ENCODE data around the gene ABCB8. TPM values are rescaled to one million over a fixed set of nuclear protein-coding genes. Genes with fewer than 3 reads are reported as not detected.

The ABCB8 gene
- total RNA-seq, 1 experiment from 2014 or later: 22.4 TPM

DNA sequence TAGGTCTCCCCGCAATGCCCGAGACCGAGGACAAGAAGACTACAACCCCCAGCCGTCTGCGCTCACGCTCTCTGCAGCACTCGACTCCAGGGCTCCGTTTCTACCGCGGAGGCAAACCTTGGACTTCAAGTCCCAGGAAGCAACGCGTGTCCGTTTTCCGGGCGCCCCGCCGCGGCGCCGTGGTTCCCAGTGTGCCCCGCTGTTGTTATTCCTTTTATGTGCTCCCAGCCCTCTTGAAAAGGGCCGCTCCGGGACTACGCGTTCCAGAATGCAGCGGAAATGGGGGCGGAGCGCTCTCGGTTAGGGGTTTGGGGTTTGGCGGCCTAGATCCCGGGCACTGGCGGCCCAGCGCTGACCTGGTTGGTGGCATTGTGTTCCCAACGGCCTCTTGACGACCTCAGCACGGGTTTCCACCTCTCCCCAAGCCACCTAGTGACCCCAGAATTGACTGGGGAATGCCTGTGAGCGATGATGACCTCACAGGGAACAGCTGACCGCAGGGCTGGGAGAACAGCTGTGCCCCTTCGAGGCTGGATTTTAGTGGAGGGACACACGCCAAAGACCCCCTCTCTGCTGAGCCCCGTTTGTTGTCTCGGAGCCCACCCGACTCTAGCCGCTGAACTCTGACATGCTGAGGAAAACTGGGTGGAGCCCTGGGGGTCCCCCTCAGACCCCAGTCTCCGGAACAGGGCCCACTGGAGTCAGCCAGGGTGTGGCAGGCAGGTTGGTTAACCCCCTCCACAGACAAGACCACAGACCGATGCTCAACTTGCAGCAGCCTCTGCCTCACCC is 29.9 kb downstream of the ABCB8 start:
- Histone ChIP-seq H3K4me3 (peak overlapping the region; percentile 67), H3K9me3 (no peaks in the 10 kb centered on the region), H3K27me3 (no peaks in the 10 kb centered on the region), H3K36me3 (no peaks in the 10 kb centered on the region)
- DNase-seq: peak; percentile 97

DNA sequence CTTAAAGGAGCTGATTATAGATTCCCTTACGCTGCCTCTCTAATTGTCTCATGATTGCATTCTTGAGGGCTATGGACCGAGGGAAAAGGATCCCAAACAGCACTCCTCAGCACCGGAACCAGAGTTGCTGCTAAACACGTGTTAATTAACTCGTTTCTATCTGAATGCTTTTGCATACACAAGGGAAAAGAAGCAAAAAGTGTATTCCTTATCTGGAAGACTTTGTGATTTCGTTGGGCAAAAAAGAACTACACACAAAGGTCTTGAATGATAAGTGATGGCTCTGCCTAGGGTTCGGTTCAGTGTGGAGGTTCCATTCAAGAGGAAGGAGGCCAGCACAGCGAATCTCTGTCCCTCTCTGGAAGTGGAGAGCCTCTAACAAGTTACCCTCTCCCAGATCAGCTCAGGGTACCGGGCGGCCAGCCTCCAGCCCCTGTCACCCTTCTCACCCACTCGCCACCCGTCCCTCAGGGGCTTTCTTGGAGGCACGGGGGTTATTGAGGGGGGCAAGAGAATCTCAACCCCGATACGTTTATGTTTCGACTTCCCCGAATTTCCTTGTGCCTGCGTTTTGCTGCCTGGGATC is 30.6 kb downstream of the ABCB8 start:
- Histone ChIP-seq H3K9me3 (no peaks in the 10 kb centered on the region), H3K36me3 (no peaks in the 10 kb centered on the region), H3K4me3 (peak overlapping the region; percentile 67), H3K27me3 (no peaks in the 10 kb centered on the region)
- no peak for DNase-seq

DNA sequence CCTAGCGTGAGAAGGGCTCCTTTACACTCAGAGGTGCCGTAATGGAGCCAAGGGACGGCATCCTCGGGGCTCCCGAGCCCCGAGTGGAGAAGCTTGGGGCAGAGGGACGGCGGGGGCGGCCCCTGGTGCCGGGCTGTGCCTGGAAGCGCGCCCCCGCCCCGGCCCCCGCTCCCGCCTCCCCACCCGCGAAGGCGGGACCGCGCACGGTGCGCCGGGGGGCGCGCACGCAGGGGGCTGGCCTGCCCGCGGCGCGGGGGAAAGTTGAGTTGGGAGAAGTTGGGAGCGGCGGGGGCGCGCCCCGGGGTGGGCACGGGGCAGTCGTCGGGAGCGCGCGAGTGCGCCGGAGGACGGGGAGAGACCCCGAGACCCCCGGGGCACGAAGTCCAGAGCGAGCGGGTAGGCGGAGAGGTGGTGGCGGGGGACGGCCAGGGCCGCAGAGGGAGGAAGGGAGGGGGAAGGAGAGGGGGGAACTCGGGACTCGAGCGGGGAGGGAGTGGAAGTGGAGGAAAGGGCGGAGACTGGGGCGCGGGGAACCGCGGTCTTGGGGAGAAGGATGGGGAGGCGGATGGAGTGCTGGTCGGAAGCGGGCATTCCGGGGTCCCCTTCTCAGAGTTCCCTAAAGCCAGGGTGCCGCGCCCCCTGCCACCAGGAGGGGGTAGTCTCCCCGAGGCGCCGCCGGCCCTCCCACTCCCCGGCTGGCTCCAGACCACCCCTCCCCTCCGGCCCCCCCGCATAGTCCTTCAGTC is 31.3 kb downstream of the ABCB8 start, which contains the start of gene SLC4A2:
TSS of gene SLC4A2 (plus strand) at position 223 of the 746 bp plus-strand sequence. CDS start 2,399 bp downstream, outside the sequence.
- Histone ChIP-seq H3K36me3 (no peaks in the 10 kb centered on the region), H3K9me3 (no peaks in the 10 kb centered on the region), H3K27me3 (no peaks in the 10 kb centered on the region), H3K4me3 (peak within 1 kb of the TSS; percentile 67)
- peak; percentile 74 for DNase-seq

DNA sequence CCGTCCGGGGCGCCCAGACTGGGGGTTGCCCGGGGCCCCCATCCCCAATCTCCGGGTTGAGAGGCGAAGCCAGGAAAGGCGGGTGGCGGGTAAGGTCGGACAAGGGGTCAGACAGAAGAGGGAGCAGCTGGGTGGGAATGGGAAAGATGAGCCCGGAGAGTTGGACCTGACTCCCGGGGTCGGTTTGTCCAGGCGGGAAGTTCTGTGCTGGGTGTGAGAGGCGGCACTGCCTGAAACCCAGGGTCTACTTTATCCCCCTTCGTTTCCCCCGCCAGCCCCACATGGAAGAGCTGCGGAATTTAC is 31.8 kb downstream of the ABCB8 start:
- DNase-seq: no peak
- no peaks in the 10 kb centered on the region for H3K9me3 ChIP-seq

DNA sequence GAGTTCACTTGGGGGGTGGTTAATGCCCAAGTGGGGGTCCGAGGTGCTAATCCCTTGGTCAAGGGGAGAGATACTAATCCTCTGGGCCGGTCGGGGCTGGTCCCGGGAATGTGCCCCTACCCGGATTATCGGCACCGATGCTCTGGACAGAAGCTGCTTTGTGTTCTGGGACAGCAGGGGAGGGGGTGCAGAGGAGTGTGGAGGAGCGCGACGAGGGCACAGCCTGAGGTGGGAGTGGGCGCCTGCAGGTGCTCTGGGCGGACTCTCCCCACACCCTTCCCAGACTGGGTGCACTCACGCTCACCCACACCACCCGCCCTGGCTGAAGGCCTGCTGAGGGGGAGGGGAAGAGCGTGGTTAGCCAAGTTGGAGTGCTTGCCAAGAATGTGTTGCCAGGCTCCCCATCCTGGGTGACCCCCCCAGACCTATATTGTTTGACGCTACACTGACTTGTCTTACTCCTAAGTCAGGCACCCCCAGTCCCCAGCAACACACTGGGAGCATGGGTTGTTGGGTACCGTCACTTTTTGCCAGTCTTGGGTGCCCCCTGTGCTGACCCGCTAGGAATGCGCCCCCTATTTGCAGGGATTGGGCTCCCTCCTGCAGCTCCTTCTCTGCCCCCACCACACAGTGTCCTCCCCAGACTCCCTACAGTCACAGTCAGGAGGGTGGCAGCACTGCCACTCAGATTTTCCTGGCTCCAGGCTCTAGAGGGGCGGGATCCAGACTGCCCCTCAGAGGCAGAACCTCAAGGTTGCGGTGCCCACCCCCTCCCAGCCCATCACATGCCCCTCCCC is 32.4 kb downstream of the ABCB8 start:
- no peaks in the 10 kb centered on the region for H3K27me3 ChIP-seq
- H3K9me3 ChIP-seq: no peaks in the 10 kb centered on the region
- H3K4me3 ChIP-seq: peak overlapping the region; percentile 67
- peak; percentile 19 for DNase-seq
- no peaks in the 10 kb centered on the region for H3K36me3 ChIP-seq

More for the DNA sequence above, 31.8 kb downstream of the ABCB8 start:
- Histone ChIP-seq H3K4me3 (peak overlapping the region; percentile 67), H3K36me3 (no peaks in the 10 kb centered on the region), H3K27me3 (no peaks in the 10 kb centered on the region)

DNA sequence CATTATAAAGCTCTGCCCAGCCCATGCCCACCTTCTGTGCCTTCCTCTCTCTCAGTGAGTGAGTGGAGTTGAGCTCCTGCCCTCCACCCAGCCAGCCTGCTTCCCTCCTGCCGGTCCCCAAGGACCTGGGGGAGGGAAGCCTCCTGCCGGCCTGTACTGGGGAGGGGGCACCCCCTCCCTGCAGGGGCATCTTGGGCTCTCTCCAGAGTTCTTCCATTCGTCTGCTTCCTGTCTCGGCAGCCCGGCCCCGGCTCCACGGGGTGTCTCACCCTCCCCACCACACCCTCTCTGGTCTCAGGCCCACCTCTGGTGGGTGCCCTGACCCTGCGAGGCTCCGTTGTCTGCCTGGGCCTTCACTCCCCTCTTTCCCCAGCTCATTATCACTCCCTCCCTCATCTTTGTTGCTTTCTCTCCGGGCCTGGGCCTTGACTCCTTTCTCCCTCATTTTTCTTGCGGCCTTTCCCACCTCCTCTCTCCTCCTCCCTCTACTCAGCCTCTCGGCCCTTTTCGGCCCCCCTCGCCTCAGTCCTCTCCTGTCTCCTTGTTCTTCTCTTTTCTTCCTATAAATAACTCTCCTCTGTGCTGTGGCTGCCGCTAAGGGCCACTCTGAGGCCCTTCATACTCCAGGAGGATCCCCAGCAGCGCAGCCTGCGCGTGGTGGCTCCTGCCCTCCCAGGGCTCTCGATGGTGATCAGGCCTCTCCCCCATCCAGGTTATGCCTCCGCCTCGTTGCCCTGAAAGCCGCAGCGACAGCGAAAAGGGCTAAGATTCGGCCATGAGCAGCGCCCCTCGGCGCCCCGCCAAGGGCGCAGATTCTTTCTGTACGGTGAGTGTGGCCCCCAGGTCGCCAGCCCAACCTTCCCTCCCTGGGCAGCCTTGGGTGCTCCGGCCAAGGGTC is 33.2 kb downstream of the ABCB8 start:
- no peak overlapping the region for H3K4me3 ChIP-seq
- no peaks in the 10 kb centered on the region for H3K36me3 ChIP-seq
- no peaks in the 10 kb centered on the region for H3K27me3 ChIP-seq
- no peaks in the 10 kb centered on the region for H3K9me3 ChIP-seq
- DNase-seq: no peak

DNA sequence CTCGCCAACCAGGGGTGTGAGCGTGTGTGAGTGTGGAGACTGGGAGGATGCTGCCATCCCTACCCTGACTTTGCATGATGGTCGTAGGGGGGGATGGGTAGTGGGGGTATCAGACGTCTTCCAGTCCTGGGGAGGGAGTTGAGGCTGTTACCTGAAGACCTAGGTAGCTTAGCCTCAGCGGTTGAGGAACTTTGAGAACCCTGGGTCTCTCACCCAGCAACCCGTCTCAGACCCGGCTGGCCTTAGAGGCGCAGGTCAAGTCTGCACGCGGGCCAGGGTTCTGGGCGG is 33.8 kb downstream of the ABCB8 start:
- Histone ChIP-seq H3K9me3 (no peaks in the 10 kb centered on the region), H3K4me3 (no peak overlapping the region), H3K36me3 (no peaks in the 10 kb centered on the region), H3K27me3 (no peaks in the 10 kb centered on the region)
- no peak for DNase-seq

DNA sequence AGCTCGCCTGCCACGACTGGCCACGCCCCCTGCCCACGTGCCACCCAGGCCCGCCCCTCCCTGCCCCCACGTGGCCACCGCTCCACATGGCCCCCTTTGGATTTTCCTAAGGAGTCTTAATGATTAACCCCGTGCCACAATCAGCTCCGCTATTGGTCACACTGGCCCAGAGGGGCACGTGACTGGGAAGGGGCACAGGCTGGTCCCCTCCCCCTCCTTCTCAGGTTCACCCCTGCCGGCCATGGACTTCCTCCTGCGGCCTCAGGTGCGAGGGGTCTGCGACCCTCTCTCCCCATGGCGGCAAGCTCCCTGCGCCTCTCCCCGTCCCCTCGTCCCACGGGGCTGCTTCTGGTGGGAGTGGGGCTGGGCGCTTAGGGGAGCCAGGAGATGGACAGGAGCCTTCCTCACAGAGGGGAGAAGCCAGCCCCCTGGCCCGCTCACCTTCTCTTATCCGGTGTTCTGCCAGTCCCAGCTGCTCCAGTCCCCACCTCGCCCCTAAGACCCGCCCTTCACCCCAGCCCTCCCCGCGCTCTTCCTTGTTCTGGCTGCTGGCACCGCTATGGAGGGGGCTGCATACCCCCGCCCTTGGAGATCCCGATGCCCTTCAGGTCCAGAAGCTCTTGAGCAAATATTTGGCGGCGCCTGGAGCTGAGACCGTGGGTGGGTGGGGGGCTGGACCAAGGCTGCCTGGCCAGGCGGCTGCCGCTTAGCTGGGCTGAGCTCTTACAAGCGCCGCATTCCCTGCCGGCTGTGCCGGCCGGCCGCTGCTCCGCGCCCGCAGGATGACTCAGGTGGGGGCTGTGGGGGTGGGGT is 34.4 kb downstream of the ABCB8 start:
- Histone ChIP-seq H3K9me3 (no peaks in the 10 kb centered on the region), H3K36me3 (no peaks in the 10 kb centered on the region), H3K27me3 (no peaks in the 10 kb centered on the region), H3K4me3 (no peak overlapping the region)
- DNase-seq: peak; percentile 30

DNA sequence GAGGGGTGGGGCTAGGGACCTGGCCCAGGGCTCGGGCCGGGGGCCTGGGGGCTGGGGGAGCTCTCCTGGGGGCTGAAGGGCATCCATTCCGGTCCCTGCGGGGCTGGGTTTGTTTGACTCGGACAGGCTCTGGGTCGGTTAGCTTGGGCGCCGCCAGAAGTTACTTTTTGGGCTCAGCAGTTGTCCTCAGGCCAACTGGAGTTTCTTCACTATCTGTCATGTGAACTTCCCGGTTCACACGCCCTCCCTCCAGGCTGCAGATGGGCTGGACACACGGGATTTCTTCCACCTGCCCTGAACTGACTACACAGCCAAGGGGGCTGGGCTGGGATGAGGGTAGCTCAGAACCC is 34.9 kb downstream of the ABCB8 start:
- DNase-seq: no peak
- Histone ChIP-seq H3K9me3 (no peaks in the 10 kb centered on the region), H3K27me3 (no peaks in the 10 kb centered on the region), H3K36me3 (no peaks in the 10 kb centered on the region; the same call in 1 of the 2 replicates), H3K4me3 (no peak overlapping the region)

DNA sequence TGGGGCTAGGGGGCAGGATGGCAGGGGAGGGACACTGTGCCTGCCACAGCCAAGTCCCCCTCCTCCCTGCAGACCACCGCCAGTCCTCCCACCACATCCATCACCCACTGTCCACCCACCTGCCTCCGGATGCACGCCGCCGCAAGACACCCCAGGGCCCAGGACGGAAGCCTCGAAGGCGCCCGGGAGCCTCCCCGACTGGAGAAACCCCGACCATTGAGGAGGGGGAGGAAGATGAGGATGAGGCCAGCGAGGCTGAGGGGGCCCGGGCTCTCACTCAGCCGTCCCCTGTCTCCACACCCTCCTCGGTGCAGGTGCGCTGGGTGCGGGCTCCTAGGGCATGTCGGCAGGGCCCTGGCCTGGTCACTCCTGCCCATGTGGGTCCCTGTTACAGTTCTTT is 36.2 kb downstream of the ABCB8 start:
- no peak for DNase-seq
- Histone ChIP-seq H3K9me3 (no peaks in the 10 kb centered on the region), H3K27me3 (no peaks in the 10 kb centered on the region), H3K4me3 (no peak overlapping the region), H3K36me3 (no peaks in the 10 kb centered on the region; the same call in 1 of the 2 replicates)

DNA sequence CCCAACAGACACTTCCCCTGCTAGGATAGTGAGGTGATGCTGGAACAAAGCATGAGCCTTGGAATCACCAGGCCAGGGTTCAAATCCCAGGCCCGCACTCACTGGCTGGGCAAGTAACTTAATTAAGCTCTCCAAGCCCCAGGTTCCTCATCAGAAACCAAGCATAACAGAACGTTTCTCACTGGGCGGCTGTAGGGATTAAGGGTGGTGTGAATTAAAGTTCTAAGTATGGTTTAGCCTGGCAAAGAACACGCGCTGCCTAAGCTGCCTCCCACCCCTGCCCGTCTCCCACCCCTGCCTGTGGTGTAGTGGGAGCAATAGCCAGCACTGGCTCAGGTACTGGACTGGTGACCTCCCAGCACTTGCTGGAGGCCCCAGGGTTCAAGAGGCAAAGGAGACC is 36.7 kb downstream of the ABCB8 start:
- Histone ChIP-seq H3K4me3 (no peak overlapping the region), H3K9me3 (no peaks in the 10 kb centered on the region), H3K27me3 (no peaks in the 10 kb centered on the region), H3K36me3 (no peaks in the 10 kb centered on the region; the same call in 1 of the 2 replicates)
- DNase-seq: no peak

DNA sequence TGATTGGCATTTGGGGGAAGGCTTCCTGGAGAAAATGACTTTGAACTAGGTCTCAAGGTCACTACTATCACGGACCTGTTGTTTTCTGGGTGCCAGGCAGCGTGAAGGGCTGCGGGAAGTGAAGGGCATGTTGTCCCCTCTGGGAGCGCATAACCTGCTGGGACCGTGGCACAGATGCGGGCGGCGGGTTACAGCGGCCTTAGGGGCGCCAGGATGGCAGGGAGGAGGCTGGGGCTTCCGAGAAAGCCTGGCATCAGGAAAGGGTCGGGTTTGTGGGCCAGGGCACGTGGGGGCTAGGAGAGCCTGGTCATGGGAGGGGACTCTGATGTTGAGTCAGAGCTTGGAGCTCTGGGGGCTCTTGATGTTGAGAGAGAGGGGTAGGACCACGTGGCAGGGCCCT is 37.3 kb downstream of the ABCB8 start:
- no peaks in the 10 kb centered on the region; the same call in 1 of the 2 replicates for H3K36me3 ChIP-seq
- DNase-seq: no peak
- no peaks in the 10 kb centered on the region for H3K27me3 ChIP-seq
- no peak overlapping the region for H3K4me3 ChIP-seq
- H3K9me3 ChIP-seq: no peaks in the 10 kb centered on the region

DNA sequence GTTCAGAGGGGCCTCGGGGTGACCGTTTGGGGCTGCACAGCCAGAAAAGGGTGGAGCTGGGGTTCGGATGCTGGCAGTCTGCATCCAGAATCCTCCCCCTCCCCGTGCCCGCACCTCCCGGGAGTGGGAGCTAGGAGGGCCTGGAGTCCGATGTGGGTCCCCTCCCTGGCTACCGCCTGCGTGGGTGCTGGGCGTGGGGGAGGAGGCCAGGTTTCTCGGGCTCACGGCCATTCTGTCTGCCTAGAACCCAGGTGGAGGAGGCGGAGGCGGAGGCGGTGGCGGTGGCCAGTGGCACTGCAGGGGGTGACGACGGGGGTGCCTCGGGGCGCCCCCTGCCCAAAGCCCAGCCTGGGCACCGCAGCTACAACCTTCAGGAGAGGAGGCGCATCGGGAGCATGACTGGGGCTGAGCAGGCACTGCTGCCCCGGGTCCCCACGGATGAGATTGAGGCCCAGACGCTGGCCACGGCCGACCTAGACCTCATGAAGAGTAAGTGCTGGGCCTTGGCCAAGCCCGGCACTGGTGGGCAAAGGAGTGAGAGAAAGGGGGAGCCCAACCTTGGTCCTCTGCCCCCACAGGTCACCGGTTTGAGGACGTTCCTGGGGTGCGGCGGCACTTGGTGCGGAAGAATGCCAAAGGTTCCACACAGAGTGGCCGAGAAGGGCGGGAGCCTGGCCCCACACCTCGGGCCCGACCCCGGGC is 38.2 kb downstream of the ABCB8 start:
- Histone ChIP-seq H3K27me3 (no peaks in the 10 kb centered on the region), H3K36me3 (no peaks in the 10 kb centered on the region; the same call in 1 of the 2 replicates), H3K4me3 (no peak overlapping the region), H3K9me3 (no peaks in the 10 kb centered on the region)
- no peak for DNase-seq

DNA sequence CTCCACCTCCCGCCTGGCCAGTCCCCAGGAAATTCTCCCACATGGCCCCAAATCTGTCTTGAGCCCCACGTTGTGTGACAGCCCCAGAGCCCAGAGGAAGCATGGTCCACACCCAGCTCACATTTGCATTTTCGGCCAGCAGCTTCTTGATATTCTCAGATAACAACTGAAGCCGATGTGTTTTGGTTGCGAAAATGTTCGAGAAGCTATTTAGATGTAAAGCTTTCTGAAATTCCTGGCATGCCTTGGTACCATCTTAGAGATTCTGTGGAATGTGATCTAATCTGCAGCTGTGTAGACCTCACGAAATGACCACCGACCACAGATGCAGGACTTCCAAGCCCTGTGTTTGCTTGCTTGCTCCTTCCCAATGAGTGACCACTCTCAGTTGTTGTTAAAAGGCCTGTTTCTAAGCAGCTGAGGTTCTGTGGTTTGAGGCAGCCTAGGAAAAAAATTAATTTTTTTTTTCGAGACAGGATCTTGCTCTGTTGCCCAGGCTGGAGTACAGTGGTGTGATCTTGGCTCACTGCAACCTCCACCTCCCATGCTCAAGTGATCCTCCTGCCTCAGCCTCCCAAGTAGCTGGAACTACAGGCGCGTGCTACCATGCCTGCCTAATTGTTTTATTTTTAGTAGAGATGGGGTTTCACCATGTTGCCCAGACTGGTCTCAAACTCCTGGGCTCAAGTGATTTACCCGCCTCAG is 40.0 kb downstream of the ABCB8 start:
- DNase-seq: no peak
- Histone ChIP-seq H3K36me3 (no peaks in the 10 kb centered on the region; the same call in none of the 2 replicates), H3K9me3 (no peaks in the 10 kb centered on the region), H3K27me3 (no peaks in the 10 kb centered on the region), H3K4me3 (no peak overlapping the region)

Measured in MG63 (cell line).